ENCODE results near the gene CACNG4. TPM values are rescaled to one million over a fixed set of nuclear protein-coding genes. Genes with fewer than 3 reads are reported as not detected.

CACNG4 gene
- total and polyA plus RNA-seq, 10 donors: not detected

GRCh38 chr17:67079491-67079890, 115.0 kb downstream of the CACNG4 start:
- WGBS, 5 donors: 94 to 98% (median 96%) methylated on average over 2 of the region's 2 CpGs
- H3K9me3 ChIP-seq: no peaks in the 10 kb centered on the region
- H3K4me1 ChIP-seq: peaks cover 3 to 32% (median 12%) of the 10 kb centered on the region in 6 donors
- TF ChIP-seq CTCF (IDR thresholded peaks at IDR 0.05 in 8 of 11, conservative IDR thresholded peaks at IDR 0.05 in 3 of 11): no peak
- TF ChIP-seq POLR2A (IDR thresholded peaks at IDR 0.05): no peak
- TF ChIP-seq POLR2AphosphoS5 (IDR thresholded peaks at IDR 0.05): no peak
- H3K4me3 ChIP-seq: no peak overlapping the region
- H3K27me3 ChIP-seq (replicated peaks in 1 of 7): no peaks in the 10 kb centered on the region
- DNase-seq: no peak
- no peak overlapping the region for H3K27ac ChIP-seq
- H3K36me3 ChIP-seq: peaks cover 0 to 82% (median 20%) of the 10 kb centered on the region in 6 donors
- intact Hi-C loops (cut with DNase I; ENCODE audit: low total_unique reads): no loop called here

GRCh38 chr17:67080804-67081203, 116.3 kb downstream of the CACNG4 start:
- Histone ChIP-seq H3K4me1 (peaks cover 3 to 32% (median 12%) of the 10 kb centered on the region in 6 donors), H3K4me3 (no peak overlapping the region), H3K27me3 (replicated peaks in 1 of 7) (no peaks in the 10 kb centered on the region), H3K36me3 (peaks cover 0 to 88% (median 24%) of the 10 kb centered on the region in 6 donors), H3K9me3 (no peaks in the 10 kb centered on the region), H3K27ac (no peak overlapping the region)
- TF ChIP-seq CTCF (IDR thresholded peaks at IDR 0.05 in 8 of 11, conservative IDR thresholded peaks at IDR 0.05 in 3 of 11) (no peak), POLR2A (IDR thresholded peaks at IDR 0.05) (no peak), POLR2AphosphoS5 (IDR thresholded peaks at IDR 0.05) (no peak)
- intact Hi-C loops (cut with DNase I; ENCODE audit: low total_unique reads): no loop called here
- DNase-seq: no peak
- 68 to 88% (median 76%) methylated on average over 2 of the region's 2 CpGs for WGBS, 5 donors

- no peak for DNase-seq
- H3K27ac ChIP-seq: no peak overlapping the region
- H3K4me3 ChIP-seq: no peak overlapping the region
- H3K9me3 ChIP-seq: no peaks in the 10 kb centered on the region
- peaks cover 0 to 88% (median 30%) of the 10 kb centered on the region in 6 donors for H3K36me3 ChIP-seq
- no peaks in the 10 kb centered on the region for H3K27me3 ChIP-seq (replicated peaks in 1 of 7)
- no peak for TF ChIP-seq POLR2AphosphoS5 (IDR thresholded peaks at IDR 0.05)
- no peak for TF ChIP-seq POLR2A (IDR thresholded peaks at IDR 0.05)
- TF ChIP-seq CTCF (IDR thresholded peaks at IDR 0.05 in 8 of 11, conservative IDR thresholded peaks at IDR 0.05 in 3 of 11): no peak
- intact Hi-C loops (cut with DNase I; ENCODE audit: low total_unique reads): no loop called here
- H3K4me1 ChIP-seq: peaks cover 3 to 32% (median 12%) of the 10 kb centered on the region in 6 donors
- WGBS, 5 donors: 33 to 53% (median 34%) methylated on average over 1 of the region's 1 CpG
Observed at GRCh38 chr17:67082107-67082506, 117.6 kb downstream of the CACNG4 start.

Other genes starting within 250 kb of the CACNG4 start
- under 1 TPM in 4 of 7 donors, not detected in 3; 0.54 to 0.79 (median 0.57) TPM for gene CACNG5, start 129.6 kb upstream of the CACNG4 start, total RNA-seq
- under 1 TPM in 1 of 3 donors, not detected in 2; 0.13 TPM for gene CACNG5, start 129.6 kb upstream of the CACNG4 start, polyA plus RNA-seq
- gene CACNG1, start 79.8 kb downstream of the CACNG4 start, total RNA-seq: not detected
- gene CACNG1, start 79.8 kb downstream of the CACNG4 start, polyA plus RNA-seq: not detected

Measured in spleen (tissue), 11 donors.